Measurements from ENCODE around the gene C5orf47. TPM values are rescaled to one million over a fixed set of nuclear protein-coding genes. Genes with fewer than 3 reads are reported as not detected.

The C5orf47 gene
- not detected in 2 replicates for total RNA-seq

GRCh38 chr5:173988554-173989431, at the start of gene C5orf47:
C5orf47 (plus strand) TSS chr5:173989170; CDS start chr5:173989264, 94 bp downstream.

GRCh38 chr5:174045470-174046025, 56.6 kb downstream of the C5orf47 start, which contains the start of gene NSG2:
NSG2 (plus strand) TSS chr5:174045706; CDS start chr5:174046756, 1,050 bp downstream.

Other genes starting within 250 kb of the C5orf47 start
- 7.3 and 21.3 TPM in 2 replicates for gene CPEB4, start 100.8 kb upstream of the C5orf47 start, total RNA-seq
- gene NSG2, start 56.5 kb downstream of the C5orf47 start, total RNA-seq: not detected in 2 replicates